IPS-20b (cell line): ENCODE results near the gene YRDC.

Experiments used
- H3K27ac ChIP-seq: one replicate; pipeline ENCODE4 v1.5.1; 2013; ENCODE audit warnings: low read length
- H3K27me3 ChIP-seq: 2 replicates; pipeline ENCODE4 v1.6.1; 2013; ENCODE audit warnings: mild to moderate bottlenecking, low read length, inconsistent platforms; ENCODE audit not compliant: insufficient read depth
- H3K36me3 ChIP-seq: 2 replicates; pipeline ENCODE4 v1.6.1; 2013; ENCODE audit warnings: low read depth, mild to moderate bottlenecking, inconsistent platforms, low read length, moderate library complexity; ENCODE audit not compliant: insufficient read depth
- H3K4me1 ChIP-seq: 2 replicates; pipeline ENCODE4 v1.6.1; 2013; ENCODE audit warnings: mild to moderate bottlenecking, control low read depth, inconsistent platforms, low read length, moderate library complexity; ENCODE audit not compliant: insufficient read depth
- H3K4me3 ChIP-seq: 2 replicates; pipeline ENCODE4 v1.5.1; 2013; ENCODE audit warnings: mild to moderate bottlenecking, low read length, inconsistent platforms
- H3K9ac ChIP-seq: 2 replicates; pipeline ENCODE4 v1.6.1; 2013; ENCODE audit warnings: low read depth, mild to moderate bottlenecking, inconsistent platforms, low read length, moderate library complexity
- H3K9me3 ChIP-seq: 2 replicates; pipeline ENCODE4 v1.6.1; 2013; ENCODE audit warnings: mild to moderate bottlenecking, low read depth, low read length, inconsistent platforms; ENCODE audit not compliant: insufficient read depth

Gene YRDC

DNA sequence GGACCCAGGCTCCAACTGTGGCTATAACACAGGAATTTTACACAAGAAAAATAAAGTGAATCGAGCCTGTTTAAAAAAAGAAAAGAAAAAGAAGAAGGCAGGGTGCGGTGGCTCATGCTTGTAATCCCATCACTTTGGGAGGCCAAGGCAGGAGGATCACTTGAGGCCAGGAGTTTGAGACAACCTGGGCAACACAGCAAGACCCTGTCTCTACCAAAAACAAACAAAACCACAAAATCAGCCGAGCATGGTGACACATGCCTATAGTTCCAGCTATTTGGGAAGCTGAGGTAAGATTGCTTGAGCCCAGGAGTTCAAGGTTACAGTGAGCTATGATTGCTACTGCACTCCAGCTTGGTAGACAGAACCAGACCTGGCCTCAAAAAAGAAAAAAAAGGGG, 33.6 kb upstream of the YRDC start:
- no peak overlapping the region for H3K4me3 ChIP-seq
- H3K27me3 ChIP-seq: no peaks in the 10 kb centered on the region
- no peaks in the 10 kb centered on the region for H3K9me3 ChIP-seq
- H3K4me1 ChIP-seq: no peaks in the 10 kb centered on the region
- no peak overlapping the region for H3K9ac ChIP-seq
- H3K36me3 ChIP-seq: peaks cover 36% of the 10 kb centered on the region
- no peak overlapping the region for H3K27ac ChIP-seq

DNA sequence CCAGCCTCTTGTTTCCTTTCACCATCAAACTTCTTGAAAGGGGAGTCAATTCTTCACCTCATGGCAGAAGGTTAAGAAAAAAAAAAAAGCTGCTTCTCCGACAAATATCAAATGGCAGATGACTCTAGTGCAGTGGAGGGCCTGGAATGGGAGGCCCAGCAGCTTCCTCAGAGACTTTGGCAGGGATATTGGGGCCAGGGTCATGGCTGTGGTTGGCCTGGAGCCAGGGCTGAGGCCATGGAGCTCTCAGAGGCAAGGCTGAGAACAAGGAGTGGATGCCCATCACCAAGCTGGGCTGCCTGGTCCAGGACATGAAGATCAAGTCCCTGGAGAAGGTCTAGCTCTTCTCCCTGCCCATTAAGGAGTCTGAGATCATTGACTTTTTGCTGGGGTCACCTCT, 32.7 kb upstream of the YRDC start:
- H3K27me3 ChIP-seq: no peaks in the 10 kb centered on the region
- no peak overlapping the region for H3K9ac ChIP-seq
- H3K36me3 ChIP-seq: peaks cover 45% of the 10 kb centered on the region
- H3K4me1 ChIP-seq: no peaks in the 10 kb centered on the region
- no peak overlapping the region for H3K4me3 ChIP-seq
- H3K9me3 ChIP-seq: no peaks in the 10 kb centered on the region
- no peak overlapping the region for H3K27ac ChIP-seq

DNA sequence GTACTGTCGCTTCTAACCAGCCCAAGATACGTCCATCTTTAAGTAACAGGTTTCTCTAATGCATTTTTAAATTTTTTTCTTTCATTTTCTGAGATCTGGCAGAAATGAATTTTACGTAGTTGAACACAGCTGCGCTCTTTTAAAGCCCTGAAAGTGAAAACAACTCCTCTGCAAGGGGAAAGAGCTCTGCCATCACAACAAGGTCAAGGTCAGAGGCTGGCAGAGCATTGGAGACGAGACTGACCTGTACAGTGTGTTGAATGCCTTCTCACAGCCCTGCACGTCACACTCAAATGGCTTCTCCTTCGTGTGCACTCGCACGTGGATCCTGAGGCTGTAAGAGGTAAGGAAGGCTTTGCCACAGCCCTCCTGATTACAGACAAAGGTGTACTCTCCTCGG, 31.7 kb upstream of the YRDC start:
- no peak overlapping the region for H3K27ac ChIP-seq
- no peak overlapping the region for H3K9ac ChIP-seq
- H3K4me1 ChIP-seq: no peaks in the 10 kb centered on the region
- H3K36me3 ChIP-seq: peaks cover 55% of the 10 kb centered on the region
- H3K27me3 ChIP-seq: no peaks in the 10 kb centered on the region
- H3K9me3 ChIP-seq: no peaks in the 10 kb centered on the region
- no peak overlapping the region for H3K4me3 ChIP-seq

DNA sequence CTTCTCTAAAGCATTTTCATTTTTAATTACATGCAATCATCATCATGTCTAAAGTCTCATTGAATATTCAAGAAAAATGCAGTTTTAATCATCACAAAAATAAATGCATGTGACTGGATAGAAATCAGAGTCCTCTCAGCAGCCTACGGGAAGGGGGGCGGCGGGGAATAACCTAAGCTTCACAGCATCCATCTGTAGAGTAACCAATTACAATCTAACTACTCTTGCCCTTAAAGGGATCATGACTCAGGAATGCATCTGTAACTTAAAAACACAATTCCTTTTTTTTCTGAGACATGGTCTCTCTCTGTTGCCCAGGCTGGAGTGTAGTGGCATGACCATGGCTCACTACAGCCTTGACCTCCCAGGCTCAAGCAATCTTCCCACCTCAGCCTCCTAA, 28.8 kb upstream of the YRDC start:
- H3K9me3 ChIP-seq: no peaks in the 10 kb centered on the region
- no peak overlapping the region for H3K4me3 ChIP-seq
- no peaks in the 10 kb centered on the region for H3K4me1 ChIP-seq
- H3K9ac ChIP-seq: no peak overlapping the region
- H3K27me3 ChIP-seq: no peaks in the 10 kb centered on the region
- H3K27ac ChIP-seq: no peak overlapping the region
- peaks cover 80% of the 10 kb centered on the region for H3K36me3 ChIP-seq

DNA sequence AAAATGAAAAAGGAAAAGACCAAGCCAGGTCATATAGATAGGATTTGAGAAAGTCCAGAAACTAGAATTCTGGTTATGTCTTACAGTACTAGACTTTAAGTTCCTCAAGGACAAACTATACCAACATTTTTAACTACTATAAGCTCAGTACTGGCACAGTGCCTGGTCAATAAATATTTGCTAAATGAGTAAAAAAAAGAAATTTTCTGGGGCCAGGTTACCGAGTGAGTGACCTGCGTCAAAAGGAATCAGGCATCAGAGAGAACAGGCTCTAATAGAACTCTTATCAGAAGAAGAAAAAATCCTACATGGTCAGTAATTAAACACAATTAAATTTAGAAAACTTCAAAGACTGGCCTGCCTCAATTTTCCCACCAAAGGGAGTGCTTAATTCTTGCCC, 23.8 kb upstream of the YRDC start:
- no peaks in the 10 kb centered on the region for H3K27me3 ChIP-seq
- no peak overlapping the region for H3K9ac ChIP-seq
- H3K4me1 ChIP-seq: no peaks in the 10 kb centered on the region
- H3K36me3 ChIP-seq: peaks cover 78% of the 10 kb centered on the region
- H3K9me3 ChIP-seq: no peaks in the 10 kb centered on the region
- H3K4me3 ChIP-seq: no peak overlapping the region
- H3K27ac ChIP-seq: no peak overlapping the region

DNA sequence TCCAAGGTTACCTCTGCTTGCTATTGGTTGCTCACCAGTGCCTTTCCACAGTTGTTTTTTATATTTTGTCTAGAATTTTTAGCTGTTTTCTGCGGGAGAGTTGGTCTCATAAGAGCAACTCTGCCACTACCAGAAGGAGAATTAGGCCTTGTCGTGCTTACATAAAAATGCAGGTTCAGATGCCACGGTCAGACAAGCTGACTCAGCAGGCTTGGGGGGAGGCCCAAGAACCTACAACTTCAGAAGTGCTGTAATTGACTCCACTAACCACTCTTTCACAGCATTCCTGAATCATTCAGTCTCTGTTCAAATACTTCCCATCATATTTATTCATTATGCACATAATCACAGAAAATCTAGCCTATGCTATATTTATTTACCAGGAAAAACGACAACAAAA, 23.1 kb upstream of the YRDC start:
- Histone ChIP-seq H3K9me3 (no peaks in the 10 kb centered on the region), H3K9ac (no peak overlapping the region), H3K4me3 (no peak overlapping the region), H3K36me3 (peaks cover 71% of the 10 kb centered on the region), H3K4me1 (no peaks in the 10 kb centered on the region), H3K27me3 (no peaks in the 10 kb centered on the region), H3K27ac (no peak overlapping the region)

DNA sequence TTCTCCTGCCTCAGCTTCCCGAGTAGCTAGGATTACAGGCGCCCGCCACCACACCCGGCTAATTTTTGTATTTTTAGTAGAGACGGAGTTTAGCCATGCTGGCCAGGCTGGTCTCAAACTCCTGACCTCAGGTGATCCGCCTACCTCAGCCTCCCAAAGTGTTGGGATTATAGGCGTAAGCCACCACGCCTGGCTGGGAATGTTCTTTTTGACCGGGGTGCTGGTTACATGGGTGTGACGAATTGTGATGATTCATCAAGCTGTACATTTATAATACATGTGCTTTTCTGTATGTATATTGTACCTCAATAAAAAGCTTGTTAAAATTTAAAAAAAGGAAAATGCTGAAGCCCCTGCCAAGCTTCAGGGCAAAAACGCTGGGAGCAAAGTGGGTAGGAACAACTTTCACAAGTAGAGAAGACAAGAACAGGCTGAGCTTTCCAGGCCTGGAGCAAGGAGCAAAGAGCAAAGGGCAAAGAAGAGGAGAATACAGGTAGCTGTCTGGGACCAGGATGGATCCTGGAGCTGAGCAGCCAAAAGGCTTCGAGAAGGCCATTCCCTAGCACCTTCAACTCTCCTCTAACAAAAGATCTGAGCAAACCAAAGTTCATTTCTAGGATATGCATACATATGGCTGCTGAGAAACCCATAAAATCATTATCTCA, 20.5 kb upstream of the YRDC start:
- Histone ChIP-seq H3K4me1 (no peaks in the 10 kb centered on the region), H3K36me3 (peaks cover 51% of the 10 kb centered on the region), H3K9me3 (no peaks in the 10 kb centered on the region), H3K27me3 (no peaks in the 10 kb centered on the region), H3K27ac (no peak overlapping the region), H3K4me3 (no peak overlapping the region), H3K9ac (no peak overlapping the region)

DNA sequence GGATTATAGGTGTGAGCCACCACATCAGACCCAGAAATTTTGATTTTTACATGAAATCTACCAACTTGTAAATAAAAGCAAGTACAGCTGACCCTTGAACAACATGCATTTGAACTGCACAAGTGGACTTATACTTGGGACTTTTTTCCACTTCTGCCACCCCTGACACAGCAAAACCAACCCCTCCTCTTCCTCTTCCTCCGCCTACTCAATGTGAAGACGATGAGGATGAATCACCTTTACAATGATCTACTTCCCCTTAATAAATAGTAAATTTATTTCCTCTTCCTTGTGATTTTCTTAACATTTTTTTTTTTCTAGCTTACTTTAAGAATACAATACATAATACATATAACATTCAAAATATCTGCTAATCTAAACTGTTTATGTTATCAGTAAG, 17.5 kb upstream of the YRDC start:
- Histone ChIP-seq H3K27ac (no peak overlapping the region), H3K4me3 (no peak overlapping the region), H3K36me3 (peaks cover 51% of the 10 kb centered on the region), H3K9ac (no peak overlapping the region), H3K4me1 (no peaks in the 10 kb centered on the region), H3K9me3 (no peaks in the 10 kb centered on the region), H3K27me3 (no peaks in the 10 kb centered on the region)

DNA sequence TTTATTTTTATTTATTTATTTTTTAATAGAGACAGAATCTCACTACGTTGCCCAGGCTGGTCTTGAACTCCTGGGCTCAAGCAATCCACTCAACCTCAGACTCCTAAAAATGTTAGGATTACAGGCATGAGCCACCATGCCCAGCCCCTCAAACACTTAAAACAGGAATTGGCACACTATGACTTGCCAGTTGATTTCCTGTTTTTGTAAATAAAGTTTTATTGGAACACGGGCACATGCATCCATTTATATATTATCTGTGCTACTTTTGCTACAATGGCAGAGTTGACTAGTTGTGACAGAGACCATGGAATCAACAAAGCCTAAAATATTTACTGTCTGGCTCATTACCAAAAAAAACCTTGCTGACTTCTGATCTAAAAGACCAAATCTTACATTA, 16.0 kb upstream of the YRDC start:
- Histone ChIP-seq H3K9me3 (no peaks in the 10 kb centered on the region), H3K4me3 (no peak overlapping the region), H3K36me3 (peaks cover 54% of the 10 kb centered on the region)

DNA sequence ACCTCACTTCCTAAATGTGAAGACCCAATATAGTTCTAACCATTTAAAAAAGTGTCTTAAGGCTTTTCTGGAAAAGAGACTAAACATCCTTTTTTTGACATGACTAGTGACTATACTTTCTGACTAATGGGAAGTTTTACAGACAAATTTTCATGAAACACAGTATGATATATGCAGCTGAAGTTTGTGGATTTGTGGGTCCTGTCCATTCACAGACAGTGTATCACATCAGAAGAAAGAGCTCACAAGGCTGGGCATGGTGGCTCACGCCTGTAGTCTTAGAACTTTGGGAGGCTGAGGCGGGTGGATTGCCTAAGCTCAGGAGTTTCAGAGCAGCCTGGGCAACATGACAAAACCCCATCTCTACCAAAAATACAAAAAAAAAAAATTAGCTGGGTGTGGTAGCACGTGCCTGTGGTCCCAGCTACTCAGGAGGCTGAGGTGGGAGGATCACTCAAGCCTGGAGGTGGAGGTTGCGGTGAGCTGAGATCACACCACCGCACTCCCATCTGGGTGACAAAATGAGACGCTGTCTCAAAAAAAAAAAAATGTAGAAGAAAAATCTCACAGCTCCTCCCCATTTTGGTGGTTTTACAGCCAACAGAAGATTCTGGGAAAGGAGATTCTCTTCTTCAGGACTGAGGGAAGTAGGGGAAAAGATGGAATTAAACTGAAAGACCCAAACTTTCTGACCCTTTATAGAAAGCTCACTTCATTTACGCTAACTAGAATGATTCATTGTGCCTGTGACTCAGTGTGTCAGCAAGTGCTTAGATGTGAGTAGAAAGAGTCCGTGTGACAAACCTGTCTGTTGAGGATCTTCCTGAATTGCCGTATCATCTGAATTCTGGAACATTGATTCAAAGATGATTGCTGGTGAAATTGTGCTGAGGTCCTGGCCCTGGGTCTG, 15.2 kb upstream of the YRDC start:
- Histone ChIP-seq H3K36me3 (peaks cover 51% of the 10 kb centered on the region), H3K9me3 (no peaks in the 10 kb centered on the region), H3K27me3 (no peaks in the 10 kb centered on the region), H3K27ac (no peak overlapping the region), H3K4me1 (no peaks in the 10 kb centered on the region), H3K9ac (no peak overlapping the region), H3K4me3 (no peak overlapping the region)

More for the DNA sequence above, 16.0 kb upstream of the YRDC start:
- Histone ChIP-seq H3K9ac (no peak overlapping the region), H3K27me3 (no peaks in the 10 kb centered on the region), H3K4me1 (no peaks in the 10 kb centered on the region), H3K27ac (no peak overlapping the region)

DNA sequence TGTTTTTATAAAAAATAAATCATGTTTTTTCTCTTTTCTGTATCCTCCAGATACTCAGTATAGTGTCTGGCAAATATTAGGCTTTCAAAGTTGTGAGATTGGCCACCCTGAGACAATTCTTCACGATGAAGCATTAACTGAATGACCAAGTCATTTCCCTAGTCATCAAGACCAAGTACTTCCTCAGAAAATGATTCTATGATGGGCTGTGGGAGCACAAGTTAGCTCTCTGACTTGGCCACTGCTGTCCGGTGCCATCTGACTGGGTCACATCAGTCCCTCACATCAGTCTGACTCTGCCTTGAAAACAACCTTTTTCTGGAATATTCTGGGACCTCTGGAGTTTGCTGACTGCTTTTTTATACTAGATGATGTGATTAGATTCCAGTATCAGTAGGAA, 13.5 kb upstream of the YRDC start:
- H3K9ac ChIP-seq: no peak overlapping the region
- no peaks in the 10 kb centered on the region for H3K9me3 ChIP-seq
- H3K36me3 ChIP-seq: peaks cover 57% of the 10 kb centered on the region
- H3K4me3 ChIP-seq: no peak overlapping the region
- no peaks in the 10 kb centered on the region for H3K27me3 ChIP-seq
- no peak overlapping the region for H3K27ac ChIP-seq
- H3K4me1 ChIP-seq: no peaks in the 10 kb centered on the region

DNA sequence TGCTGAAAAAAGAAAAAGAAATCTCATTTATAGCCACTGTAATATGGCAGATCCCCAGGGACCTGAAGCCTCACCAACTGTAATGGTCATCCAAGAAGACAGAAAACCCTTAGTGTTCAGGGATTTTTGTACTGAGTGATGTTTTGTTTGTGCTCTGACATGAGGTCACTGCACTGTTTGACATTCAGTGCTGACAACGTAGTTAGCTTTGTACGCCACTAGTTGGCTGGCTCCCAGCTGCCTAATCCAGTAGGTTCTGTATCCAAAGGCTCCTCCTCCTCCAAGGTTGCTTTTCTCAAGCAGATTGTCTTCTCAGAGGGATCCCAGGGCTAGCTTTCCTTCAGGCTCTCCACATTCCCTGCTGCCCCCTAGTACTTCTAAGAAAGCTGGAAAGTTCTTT, 9.5 kb upstream of the YRDC start:
- Histone ChIP-seq H3K27me3 (no peaks in the 10 kb centered on the region), H3K27ac (no peak overlapping the region), H3K4me3 (no peak overlapping the region), H3K4me1 (no peaks in the 10 kb centered on the region), H3K9me3 (no peaks in the 10 kb centered on the region), H3K9ac (no peak overlapping the region), H3K36me3 (peaks cover 65% of the 10 kb centered on the region)
